WTC11 (cell line): Measurements from ENCODE around the gene SPC24. TPM values are rescaled to one million over a fixed set of nuclear protein-coding genes. Genes with fewer than 3 reads are reported as not detected.
A peak's percentile ranks its signal among the peaks of the same experiment; 100 is the strongest.

Source experiments
- ATAC-seq: fragments of 200-7000 bp; cut with Tn5 transposase; 2 replicates; pipeline ENCODE4 v1.10.0; 2021; ENCODE audit warnings: mild to moderate bottlenecking, moderate library complexity
- CTCF ChIA-PET: fragments of 300-600 bp; sonication (Branson Sonifier 250); formaldehyde crosslinking; loops from one replicate; lab custom pipeline; 2021; ENCODE audit warnings: antibody characterized with exemption; lab: Charles Lee
- POLR2A ChIA-PET: fragments of 350-600 bp; sonication (Branson Sonifier 250); formaldehyde crosslinking; loops from one replicate; lab custom pipeline; 2021; ENCODE audit warnings: antibody characterized with exemption; lab: Charles Lee
- DNase-seq: peaks from one replicate; pipeline ENCODE4 v3.0.0; 2021; ENCODE audit warnings: low spot score
- H3K27ac Mint-ChIP-seq: 2 replicates; pipeline ENCODE4 v1.8.0; 2021; ENCODE audit warnings: mixed read lengths
- H3K27me3 Mint-ChIP-seq: 2 replicates; pipeline ENCODE4 v1.8.0; 2021; ENCODE audit warnings: low read depth, mild to moderate bottlenecking, moderate library complexity, mixed read lengths
- H3K36me3 Mint-ChIP-seq: 2 replicates; pipeline ENCODE4 v1.8.0; 2021; ENCODE audit warnings: mixed read lengths
- H3K4me1 Mint-ChIP-seq: 2 replicates; pipeline ENCODE4 v1.8.0; 2022; ENCODE audit warnings: mixed read lengths
- H3K4me3 Mint-ChIP-seq: 2 replicates; pipeline ENCODE4 v1.8.0; 2021; ENCODE audit warnings: mild to moderate bottlenecking, moderate library complexity, mixed read lengths
- H3K9me3 Mint-ChIP-seq: 2 replicates; pipeline ENCODE4 v1.8.0; 2021; ENCODE audit warnings: mixed read lengths
- ARID4B ChIP-seq: sonication (generic); formaldehyde crosslinking; IDR thresholded peaks from 2 replicates; pipeline ENCODE4 v1.8.0; 2023; ENCODE audit warnings: missing genetic modification reagents, mild to moderate bottlenecking, borderline replicate concordance
- CREM ChIP-seq: sonication (generic); formaldehyde crosslinking; IDR thresholded peaks from 2 replicates; pipeline ENCODE4 v1.8.1; 2022; ENCODE audit warnings: mild to moderate bottlenecking, missing genetic modification reagents, moderate library complexity
- ELF4 ChIP-seq: sonication (generic); formaldehyde crosslinking; IDR thresholded peaks from 2 replicates; pipeline ENCODE4 v1.8.1; 2022; ENCODE audit warnings: low read depth, mild to moderate bottlenecking, moderate library complexity, missing genetic modification reagents
- ESRRA ChIP-seq: sonication (generic); formaldehyde crosslinking; IDR thresholded peaks from 2 replicates; pipeline ENCODE4 v1.8.1; 2022; ENCODE audit warnings: mild to moderate bottlenecking, missing genetic modification reagents, borderline replicate concordance
- FOXJ3 ChIP-seq: sonication (generic); formaldehyde crosslinking; IDR thresholded peaks from 2 replicates; pipeline ENCODE4 v1.9.0; 2021; ENCODE audit warnings: missing genetic modification reagents, mild to moderate bottlenecking, borderline replicate concordance
- FOXK1 ChIP-seq: sonication (generic); formaldehyde crosslinking; IDR thresholded peaks from 2 replicates; pipeline ENCODE4 v1.8.0; 2022; ENCODE audit warnings: mild to moderate bottlenecking, moderate library complexity, missing genetic modification reagents
- GTF2I ChIP-seq: fragments of 250-450 bp; sonication (Bioruptor Pico); conservative IDR thresholded peaks from 2 replicates; pipeline ENCODE4 v1.4.0; 2021; ENCODE audit warnings: mild to moderate bottlenecking
- HMGA2 ChIP-seq: fragments of 250-450 bp; sonication (Bioruptor Pico); IDR thresholded peaks from 2 replicates; pipeline ENCODE4 v1.4.0; 2021; ENCODE audit warnings: mild to moderate bottlenecking, moderate library complexity
- JAZF1 ChIP-seq: fragments of 250-450 bp; sonication (Bioruptor Pico); IDR thresholded peaks from 2 replicates; pipeline ENCODE4 v1.9.0; 2021; ENCODE audit warnings: moderate library complexity, mild to moderate bottlenecking, inconsistent platforms
- MYBL2 ChIP-seq: sonication (generic); formaldehyde crosslinking; IDR thresholded peaks from 2 replicates; pipeline ENCODE4 v1.8.1; 2023; ENCODE audit warnings: mild to moderate bottlenecking, moderate library complexity, missing genetic modification reagents
- SMAD4 ChIP-seq: sonication (generic); formaldehyde crosslinking; IDR thresholded peaks from 2 replicates; pipeline ENCODE4 v1.8.0; 2022; ENCODE audit warnings: mild to moderate bottlenecking, missing genetic modification reagents
- ZBTB21 ChIP-seq: sonication (generic); formaldehyde crosslinking; IDR thresholded peaks from 2 replicates; pipeline ENCODE4 v1.8.1; 2023; ENCODE audit warnings: mild to moderate bottlenecking, missing genetic modification reagents, borderline replicate concordance
- ZNF263 ChIP-seq: sonication (generic); formaldehyde crosslinking; IDR thresholded peaks from 2 replicates; pipeline ENCODE4 v1.8.1; 2022; ENCODE audit warnings: low read depth, mild to moderate bottlenecking, moderate library complexity, missing genetic modification reagents
- ZNF317 ChIP-seq: sonication (generic); formaldehyde crosslinking; IDR thresholded peaks from 2 replicates; pipeline ENCODE4 v1.8.1; 2023; ENCODE audit warnings: low read depth, mild to moderate bottlenecking, moderate library complexity, missing genetic modification reagents, borderline replicate concordance
- ZSCAN18 ChIP-seq: fragments of 250-450 bp; sonication (Bioruptor Pico); IDR thresholded peaks from 2 replicates; pipeline ENCODE4 v2.1.2; 2022; ENCODE audit warnings: mild to moderate bottlenecking, moderate library complexity
- total RNA-seq: library from RNA; stranded (reverse); gene quantifications from 3 replicates; pipeline ENCODE4 v1.2.3, GENCODE V29; 2021
- TF ChIP-seq, protein P1 (sequence below): sonication (generic); formaldehyde crosslinking; IDR thresholded peaks from 2 replicates; pipeline ENCODE4 v1.8.1; 2022; ENCODE audit warnings: low read depth, missing genetic modification reagents, borderline replicate concordance
- TF ChIP-seq, protein P2 (sequence below): fragments of 250-450 bp; sonication (Bioruptor Pico); conservative IDR thresholded peaks from 2 replicates; pipeline ENCODE4 v1.9.0; 2021; ENCODE audit warnings: mild to moderate bottlenecking
- TF ChIP-seq, protein P3 (sequence below): sonication (generic); formaldehyde crosslinking; IDR thresholded peaks from 2 replicates; pipeline ENCODE4 v1.8.1; 2023; ENCODE audit warnings: mild to moderate bottlenecking, moderate library complexity, missing genetic modification reagents

SPC24 gene
- total RNA-seq, 1 experiment from 2014 or later, result 62.2 TPM

- TF ChIP-seq ZSCAN18 (CRISPR knock-in tag), result no peak
- no peak for TF ChIP-seq SMAD4 (CRISPR knock-in tag)
- no peak for TF ChIP-seq HMGA2
- TF ChIP-seq JAZF1 (CRISPR knock-in tag), result no peak
Observed at GRCh38 chr19:11196406-11197287, 41.1 kb upstream of the SPC24 start (continued).

DNA sequence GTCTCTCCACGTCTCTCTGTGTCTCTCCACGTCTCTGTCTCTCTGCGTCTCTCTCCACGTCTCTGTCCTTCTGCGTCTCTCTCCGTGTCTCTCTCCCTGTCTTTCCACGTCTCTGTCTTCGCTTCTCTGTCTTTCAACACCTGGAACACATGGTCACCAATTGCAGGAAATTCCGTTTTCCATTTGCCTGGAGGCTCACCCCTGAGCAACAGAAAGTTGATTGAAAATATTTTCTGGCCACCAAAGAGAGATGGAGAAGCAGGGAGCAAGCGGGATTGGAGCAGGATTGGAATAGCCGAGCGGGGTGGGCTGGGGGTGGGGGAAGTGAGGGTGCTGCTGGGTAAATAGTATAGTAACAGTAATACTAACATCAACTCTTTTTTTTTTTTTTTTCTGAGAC is 40.1 kb upstream of the SPC24 start:
- TF ChIP-seq ESRRA (CRISPR knock-in tag), result no peak
- TF ChIP-seq, all 79 proteins: peak for 0
- Mint-ChIP-seq H3K36me3 (peaks cover 8% of the 10 kb centered on the region), H3K27ac (no peak overlapping the region), H3K4me1 (peaks cover 10% of the 10 kb centered on the region), H3K9me3 (no peaks in the 10 kb centered on the region), H3K27me3 (no peaks in the 10 kb centered on the region), H3K4me3 (peak overlapping the region; percentile 80; the same call in 1 of the 2 replicates)
- DNase-seq (no peak), ATAC-seq (no peak)
- CTCF ChIA-PET, result interaction anchor here (0.7 kb wide), 1 partner anchor 32 kb away, joined by 3 read pairs; no protein-coding TSS in a partner anchor
- POLR2A ChIA-PET, result no interaction called here

DNA sequence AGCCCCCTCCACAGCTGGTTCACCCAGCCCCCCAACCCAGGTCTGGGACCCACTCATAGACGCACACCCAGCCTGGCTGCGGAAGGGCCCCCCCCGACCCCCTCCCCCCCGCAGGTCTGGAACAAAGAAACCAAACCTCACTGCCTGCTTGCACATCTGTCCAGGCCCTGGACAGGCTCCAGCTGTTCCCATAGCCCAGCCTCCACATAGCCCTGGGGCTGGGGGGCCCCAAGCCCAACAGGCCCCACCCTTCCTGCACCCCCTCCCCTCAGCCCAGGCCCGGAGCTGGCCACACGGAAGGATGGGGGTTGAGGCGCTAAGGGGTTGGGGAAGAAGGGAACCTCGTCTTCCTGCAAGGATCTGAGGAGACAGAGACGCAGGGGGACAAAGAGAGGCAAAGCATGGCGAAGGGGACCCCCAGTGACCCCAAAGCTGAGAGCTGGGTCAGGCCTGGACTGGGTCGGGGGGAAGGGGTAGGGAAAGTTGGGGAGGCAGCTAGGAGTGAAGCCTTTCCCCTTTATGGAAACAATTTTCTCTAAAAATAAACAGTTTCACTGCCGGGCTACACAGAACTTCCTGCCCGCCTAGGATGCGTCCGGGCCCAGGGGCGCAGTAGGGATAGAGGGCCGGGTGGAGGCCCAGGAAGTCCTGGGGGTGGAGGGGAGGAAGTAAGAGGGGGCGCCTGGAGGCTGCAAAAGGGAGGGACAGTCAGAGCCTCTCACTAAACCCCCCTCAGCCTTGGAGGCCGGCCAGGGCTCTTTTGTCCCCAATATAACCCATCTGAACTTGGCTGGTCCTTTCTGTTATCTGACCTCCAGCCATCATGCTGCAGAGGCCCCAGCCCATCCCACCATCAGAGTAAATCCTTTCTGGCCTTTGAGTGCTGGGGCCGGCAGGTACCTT is 39.3 kb upstream of the SPC24 start:
- H3K27me3 Mint-ChIP-seq, result no peaks in the 10 kb centered on the region
- DNase-seq (no peak), ATAC-seq (no peak)
- peaks cover 11% of the 10 kb centered on the region for H3K36me3 Mint-ChIP-seq
- H3K9me3 Mint-ChIP-seq, result no peaks in the 10 kb centered on the region
- H3K4me1 Mint-ChIP-seq, result peaks cover 10% of the 10 kb centered on the region
- ChIA-PET POLR2A (no interaction called here), CTCF (no interaction called here)
- H3K27ac Mint-ChIP-seq, result no peak overlapping the region
- H3K4me3 Mint-ChIP-seq, result no peak overlapping the region
- no peak for TF ChIP-seq FOXJ3 (CRISPR knock-in tag)
- no peak for TF ChIP-seq ZNF263 (CRISPR knock-in tag)
- TF ChIP-seq, protein P1, sequence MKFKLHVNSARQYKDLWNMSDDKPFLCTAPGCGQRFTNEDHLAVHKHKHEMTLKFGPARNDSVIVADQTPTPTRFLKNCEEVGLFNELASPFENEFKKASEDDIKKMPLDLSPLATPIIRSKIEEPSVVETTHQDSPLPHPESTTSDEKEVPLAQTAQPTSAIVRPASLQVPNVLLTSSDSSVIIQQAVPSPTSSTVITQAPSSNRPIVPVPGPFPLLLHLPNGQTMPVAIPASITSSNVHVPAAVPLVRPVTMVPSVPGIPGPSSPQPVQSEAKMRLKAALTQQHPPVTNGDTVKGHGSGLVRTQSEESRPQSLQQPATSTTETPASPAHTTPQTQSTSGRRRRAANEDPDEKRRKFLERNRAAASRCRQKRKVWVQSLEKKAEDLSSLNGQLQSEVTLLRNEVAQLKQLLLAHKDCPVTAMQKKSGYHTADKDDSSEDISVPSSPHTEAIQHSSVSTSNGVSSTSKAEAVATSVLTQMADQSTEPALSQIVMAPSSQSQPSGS (CRISPR knock-in tag), result no peak
- TF ChIP-seq GTF2I (CRISPR knock-in tag), result no peak
- TF ChIP-seq, protein P2, sequence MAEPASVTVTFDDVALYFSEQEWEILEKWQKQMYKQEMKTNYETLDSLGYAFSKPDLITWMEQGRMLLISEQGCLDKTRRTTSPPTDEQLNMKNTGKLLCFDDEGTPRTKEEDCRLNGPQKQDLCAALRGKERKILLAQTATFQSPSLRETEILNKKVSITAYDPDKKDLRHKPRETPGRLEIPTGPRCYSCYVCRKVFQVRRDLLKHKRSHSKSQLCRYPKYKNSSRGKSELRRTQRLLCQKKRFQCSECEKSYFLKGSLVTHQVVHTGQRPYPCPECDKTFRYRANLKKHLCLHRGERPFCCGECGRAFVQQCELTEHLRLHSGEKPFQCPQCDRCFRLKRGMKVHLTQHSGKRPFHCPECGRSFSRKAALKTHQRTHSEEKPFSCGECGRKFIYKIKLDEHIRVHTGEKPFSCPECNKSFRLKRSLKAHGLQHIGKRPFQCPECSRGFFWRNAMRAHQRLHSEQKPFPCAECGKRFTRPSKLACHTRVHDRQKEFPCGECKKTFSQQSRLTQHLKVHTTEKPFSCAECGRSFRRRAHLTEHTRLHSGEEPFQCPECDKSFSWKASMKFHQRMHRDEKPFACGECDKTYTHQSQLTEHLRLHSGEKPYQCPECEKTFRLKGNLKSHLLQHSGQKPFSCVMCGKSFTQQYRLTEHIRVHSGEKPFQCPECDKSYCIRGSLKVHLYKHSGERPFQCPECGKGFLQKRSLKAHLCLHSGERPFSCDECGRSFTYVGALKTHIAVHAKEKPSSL (CRISPR knock-in tag), result no peak
- TF ChIP-seq ZNF317 (CRISPR knock-in tag), result no peak
- no peak for TF ChIP-seq CREM
- no peak for TF ChIP-seq MYBL2 (CRISPR knock-in tag)
- TF ChIP-seq, protein P3, sequence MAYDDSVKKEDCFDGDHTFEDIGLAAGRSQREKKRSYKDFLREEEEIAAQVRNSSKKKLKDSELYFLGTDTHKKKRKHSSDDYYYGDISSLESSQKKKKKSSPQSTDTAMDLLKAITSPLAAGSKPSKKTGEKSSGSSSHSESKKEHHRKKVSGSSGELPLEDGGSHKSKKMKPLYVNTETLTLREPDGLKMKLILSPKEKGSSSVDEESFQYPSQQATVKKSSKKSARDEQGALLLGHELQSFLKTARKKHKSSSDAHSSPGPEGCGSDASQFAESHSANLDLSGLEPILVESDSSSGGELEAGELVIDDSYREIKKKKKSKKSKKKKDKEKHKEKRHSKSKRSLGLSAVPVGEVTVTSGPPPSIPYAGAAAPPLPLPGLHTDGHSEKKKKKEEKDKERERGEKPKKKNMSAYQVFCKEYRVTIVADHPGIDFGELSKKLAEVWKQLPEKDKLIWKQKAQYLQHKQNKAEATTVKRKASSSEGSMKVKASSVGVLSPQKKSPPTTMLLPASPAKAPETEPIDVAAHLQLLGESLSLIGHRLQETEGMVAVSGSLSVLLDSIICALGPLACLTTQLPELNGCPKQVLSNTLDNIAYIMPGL (CRISPR knock-in tag), result no peak
- TF ChIP-seq FOXK1 (CRISPR knock-in tag), result no peak
- no peak for TF ChIP-seq ELF4 (CRISPR knock-in tag)
- TF ChIP-seq ARID4B (CRISPR knock-in tag), result no peak
- no peak for TF ChIP-seq ZBTB21
